Nephron progenitor cell (in vitro differentiated cells): Measurements from ENCODE around the gene ARL2BP.

Source experiments
- DNase-seq: peaks from one replicate; pipeline ENCODE4 v3.0.0; 2021
- H3K27ac Mint-ChIP-seq: 2 replicates; pipeline ENCODE4 v1.8.0; 2021; ENCODE audit warnings: mild to moderate bottlenecking, moderate library complexity, mixed read lengths
- H3K27me3 Mint-ChIP-seq: 2 replicates; pipeline ENCODE4 v1.8.0; 2021; ENCODE audit warnings: mild to moderate bottlenecking, low read depth, mixed read lengths; ENCODE audit not compliant: poor library complexity
- H3K36me3 Mint-ChIP-seq: 2 replicates; pipeline ENCODE4 v1.8.0; 2021; ENCODE audit warnings: low read depth, mixed read lengths
- H3K4me1 Mint-ChIP-seq: 2 replicates; pipeline ENCODE4 v1.8.0; 2021; ENCODE audit warnings: mixed read lengths
- H3K4me3 Mint-ChIP-seq: 2 replicates; pipeline ENCODE4 v1.8.0; 2021; ENCODE audit warnings: mild to moderate bottlenecking, moderate library complexity, mixed read lengths
- H3K9me3 Mint-ChIP-seq: 2 replicates; pipeline ENCODE4 v1.8.0; 2021; ENCODE audit warnings: mild to moderate bottlenecking, moderate library complexity, mixed read lengths
- CTCF ChIP-seq: fragments of 200-600 bp; sonication (generic); IDR thresholded peaks from 2 replicates; pipeline ENCODE4 v1.5.0; 2021; ENCODE audit warnings: antibody characterized with exemption

Gene ARL2BP

DNA sequence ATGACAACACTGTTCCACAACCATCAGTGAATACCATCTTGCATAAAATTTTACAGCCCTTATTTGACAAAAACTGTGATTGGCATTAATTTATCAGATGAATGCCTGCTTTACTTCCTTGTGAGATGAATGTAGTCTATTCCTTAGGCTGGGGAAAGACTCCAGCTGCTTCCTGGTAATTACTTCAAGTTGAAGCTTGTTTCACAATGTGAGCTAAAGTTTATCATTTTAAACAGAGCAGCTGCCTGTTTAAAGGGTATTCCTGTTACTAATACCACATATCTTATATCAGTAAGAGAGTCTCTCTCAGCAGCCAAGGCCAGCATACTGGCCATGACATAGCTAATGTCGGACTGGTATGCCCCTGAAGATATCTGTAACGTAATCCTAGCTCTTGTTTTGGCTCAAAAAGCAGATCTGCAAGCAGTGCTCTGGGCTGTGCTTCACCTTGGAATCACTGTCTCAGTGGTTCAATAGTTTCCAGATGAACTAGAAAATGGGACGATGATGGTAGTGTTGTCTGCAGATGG is 13.2 kb upstream of the ARL2BP start:
- H3K27ac Mint-ChIP-seq = no peak overlapping the region
- no peaks in the 10 kb centered on the region for H3K27me3 Mint-ChIP-seq
- TF ChIP-seq CTCF = no peak
- no peak overlapping the region for H3K4me3 Mint-ChIP-seq
- H3K4me1 Mint-ChIP-seq = no peaks in the 10 kb centered on the region
- no peak for DNase-seq
- H3K9me3 Mint-ChIP-seq = no peaks in the 10 kb centered on the region
- peaks cover 64% of the 10 kb centered on the region for H3K36me3 Mint-ChIP-seq

GRCh38 chr16:57233944-57234706 is 10.9 kb upstream of the ARL2BP start:
- no peaks in the 10 kb centered on the region for H3K4me1 Mint-ChIP-seq
- H3K9me3 Mint-ChIP-seq = no peaks in the 10 kb centered on the region
- DNase-seq = no peak
- H3K27ac Mint-ChIP-seq = no peak overlapping the region
- no peaks in the 10 kb centered on the region for H3K27me3 Mint-ChIP-seq
- no peak overlapping the region for H3K4me3 Mint-ChIP-seq
- no peak for TF ChIP-seq CTCF
- H3K36me3 Mint-ChIP-seq = peaks cover 62% of the 10 kb centered on the region

GRCh38 chr16:57234707-57235092 is 10.4 kb upstream of the ARL2BP start:
- no peak for TF ChIP-seq CTCF
- no peaks in the 10 kb centered on the region for H3K9me3 Mint-ChIP-seq
- H3K27me3 Mint-ChIP-seq = no peaks in the 10 kb centered on the region
- peaks cover 65% of the 10 kb centered on the region for H3K36me3 Mint-ChIP-seq
- H3K4me3 Mint-ChIP-seq = no peak overlapping the region
- no peaks in the 10 kb centered on the region for H3K4me1 Mint-ChIP-seq
- H3K27ac Mint-ChIP-seq = no peak overlapping the region
- DNase-seq = no peak

GRCh38 chr16:57235128-57236021 is 9.7 kb upstream of the ARL2BP start:
- no peak for TF ChIP-seq CTCF

GRCh38 chr16:57236022-57236350 is 9.1 kb upstream of the ARL2BP start:
- Mint-ChIP-seq H3K36me3 (peaks cover 56% of the 10 kb centered on the region), H3K27me3 (no peaks in the 10 kb centered on the region), H3K4me3 (no peak overlapping the region), H3K4me1 (no peaks in the 10 kb centered on the region), H3K27ac (no peak overlapping the region), H3K9me3 (no peaks in the 10 kb centered on the region)
- TF ChIP-seq CTCF = no peak
- DNase-seq = no peak

More at GRCh38 chr16:57235128-57236021, 9.7 kb upstream of the ARL2BP start:
- H3K9me3 Mint-ChIP-seq = no peaks in the 10 kb centered on the region
- DNase-seq = no peak
- no peaks in the 10 kb centered on the region for H3K27me3 Mint-ChIP-seq
- peaks cover 62% of the 10 kb centered on the region for H3K36me3 Mint-ChIP-seq
- H3K4me1 Mint-ChIP-seq = no peaks in the 10 kb centered on the region
- H3K4me3 Mint-ChIP-seq = no peak overlapping the region
- H3K27ac Mint-ChIP-seq = peak overlapping the region; percentile 79
